Neural progenitor cell (in vitro differentiated cells): ENCODE results near the gene ADCY4. TPM values are rescaled to one million over a fixed set of nuclear protein-coding genes. Genes with fewer than 3 reads are reported as not detected.

Source experiments
- DNase-seq: peaks from one replicate; pipeline ENCODE4 v3.0.0-alpha.2; 2016; ENCODE audit warnings: low spot score
- H2AFZ ChIP-seq: fragments of 200-600 bp; sonication (generic); replicated peaks from 2 replicates; pipeline ENCODE4 v1.6.1; 2016; ENCODE audit warnings: antibody characterized with exemption
- H3F3A ChIP-seq: fragments of 200-600 bp; sonication (generic); 2 replicates; pipeline ENCODE4 v1.6.1; 2016; ENCODE audit warnings: antibody characterized with exemption, low read depth
- H3K27ac ChIP-seq: fragments of 200-600 bp; sonication (generic); 2 replicates; pipeline ENCODE4 v1.5.1; 2016; ENCODE audit warnings: mild to moderate bottlenecking
- H3K27me3 ChIP-seq: fragments of 200-600 bp; sonication (generic); 2 replicates; pipeline ENCODE4 v1.6.1; 2016; ENCODE audit warnings: mild to moderate bottlenecking, moderate library complexity
- H3K36me3 ChIP-seq: fragments of 200-600 bp; sonication (generic); 2 replicates; pipeline ENCODE4 v1.5.1; 2016
- H3K4me1 ChIP-seq: fragments of 200-600 bp; sonication (generic); 2 replicates; pipeline ENCODE4 v1.6.1; 2016; ENCODE audit warnings: mixed run types
- H3K4me2 ChIP-seq: fragments of 200-600 bp; sonication (generic); 2 replicates; pipeline ENCODE4 v1.6.1; 2016
- H3K4me3 ChIP-seq: fragments of 200-600 bp; sonication (generic); 2 replicates; pipeline ENCODE4 v1.5.1; 2016
- H3K79me2 ChIP-seq: fragments of 200-600 bp; sonication (generic); 2 replicates; pipeline ENCODE4 v1.6.1; 2016; ENCODE audit warnings: low read depth
- H3K9ac ChIP-seq: fragments of 200-600 bp; sonication (generic); 2 replicates; pipeline ENCODE4 v1.6.1; 2016
- H3K9me3 ChIP-seq: fragments of 200-600 bp; sonication (generic); 2 replicates; pipeline ENCODE4 v1.5.1; 2016; ENCODE audit warnings: low read depth
- H4K20me1 ChIP-seq: fragments of 200-600 bp; sonication (generic); 2 replicates; pipeline ENCODE4 v1.6.1; 2016; ENCODE audit warnings: low read depth
- H3K27ac Mint-ChIP-seq: 3 replicates; pipeline ENCODE4 v1.8.0; 2021; ENCODE audit warnings: mixed read lengths
- H3K27me3 Mint-ChIP-seq: 2 replicates; pipeline ENCODE4 v1.8.0; 2022; ENCODE audit warnings: low read depth, mild to moderate bottlenecking, inconsistent platforms, moderate library complexity, mixed read lengths; ENCODE audit not compliant: insufficient read depth
- H3K36me3 Mint-ChIP-seq: 3 replicates; pipeline ENCODE4 v1.8.0; 2021; ENCODE audit warnings: mixed read lengths
- H3K4me1 Mint-ChIP-seq: 3 replicates; pipeline ENCODE4 v1.8.0; 2021; ENCODE audit warnings: mixed read lengths
- H3K4me3 Mint-ChIP-seq: 3 replicates; pipeline ENCODE4 v1.8.0; 2021; ENCODE audit warnings: mild to moderate bottlenecking, moderate library complexity, mixed read lengths
- H3K9me3 Mint-ChIP-seq: 3 replicates; pipeline ENCODE4 v1.8.0; 2020; ENCODE audit warnings: mixed read lengths
- CTCF ChIP-seq: fragments of 200-600 bp; sonication (generic); IDR thresholded peaks from 2 replicates; pipeline ENCODE4 v1.5.1; 2017; ENCODE audit warnings: antibody characterized with exemption, mild to moderate bottlenecking
- EZH2 ChIP-seq: fragments of 200-600 bp; sonication (generic); IDR thresholded peaks from 2 replicates; pipeline ENCODE4 v1.6.1; 2017; ENCODE audit warnings: antibody characterized with exemption, mild to moderate bottlenecking, moderate library complexity
- EZH2phosphoT487 ChIP-seq: fragments of 200-600 bp; sonication (generic); IDR thresholded peaks from 2 replicates; pipeline ENCODE4 v1.6.1; 2017; ENCODE audit warnings: antibody characterized with exemption
- total RNA-seq: library from RNA; depleted of rRNA; stranded (reverse); fragments of >200 nt; gene quantifications from 2 replicates; pipeline ENCODE4 v1.2.3, GENCODE V29; 2015; ENCODE audit warnings: low replicate concordance

Gene ADCY4
- total RNA-seq, 1 donor from 2014 or later: not detected

GRCh38 chr14:24381363-24382063, 46.6 kb upstream of the ADCY4 start:
- no peaks in the 10 kb centered on the region for H3K9me3 ChIP-seq
- H3K4me3 Mint-ChIP-seq: no peak overlapping the region
- H3K4me1 Mint-ChIP-seq: peaks cover 7% of the 10 kb centered on the region
- H3K79me2 ChIP-seq: no peaks in the 10 kb centered on the region
- H3K27ac Mint-ChIP-seq: no peak overlapping the region
- no peak overlapping the region for H2AFZ ChIP-seq
- peaks cover 10% of the 10 kb centered on the region for H3K27me3 Mint-ChIP-seq
- H3K27ac ChIP-seq: no peak overlapping the region
- TF ChIP-seq EZH2phosphoT487: no peak
- no peak for TF ChIP-seq EZH2
- no peak for TF ChIP-seq CTCF
- no peaks in the 10 kb centered on the region for H3K36me3 ChIP-seq
- H3K4me1 ChIP-seq: peaks cover 16% of the 10 kb centered on the region
- H3K27me3 ChIP-seq: no peaks in the 10 kb centered on the region
- peaks cover 8% of the 10 kb centered on the region for H3K36me3 Mint-ChIP-seq
- H3K4me3 ChIP-seq: no peak overlapping the region
- no peaks in the 10 kb centered on the region for H4K20me1 ChIP-seq
- H3K9ac ChIP-seq: no peak overlapping the region
- no peak overlapping the region for H3K4me2 ChIP-seq
- H3F3A ChIP-seq: peaks cover 19% of the 10 kb centered on the region
- DNase-seq: no peak
- H3K9me3 Mint-ChIP-seq: no peaks in the 10 kb centered on the region

- H3K79me2 ChIP-seq: no peaks in the 10 kb centered on the region
- peaks cover 13% of the 10 kb centered on the region for H3K27me3 Mint-ChIP-seq
- H3K27ac ChIP-seq: peak overlapping the region; percentile 53
- DNase-seq: peak; percentile 48
- H3K9ac ChIP-seq: no peak overlapping the region
- peak overlapping the region; percentile 3 for H3K4me3 Mint-ChIP-seq
- peaks cover 12% of the 10 kb centered on the region for H3K36me3 Mint-ChIP-seq
- TF ChIP-seq EZH2: no peak
- TF ChIP-seq EZH2phosphoT487: no peak
- no peak for TF ChIP-seq CTCF
- H3K36me3 ChIP-seq: no peaks in the 10 kb centered on the region
- no peak overlapping the region for H2AFZ ChIP-seq
- no peaks in the 10 kb centered on the region for H3K9me3 Mint-ChIP-seq
- H3K9me3 ChIP-seq: no peaks in the 10 kb centered on the region
- H3K4me1 ChIP-seq: peaks cover 26% of the 10 kb centered on the region
- H3K4me3 ChIP-seq: no peak overlapping the region
- no peaks in the 10 kb centered on the region for H3K27me3 ChIP-seq
- peaks cover 19% of the 10 kb centered on the region for H3F3A ChIP-seq
- peaks cover 7% of the 10 kb centered on the region for H3K4me1 Mint-ChIP-seq
- no peaks in the 10 kb centered on the region for H4K20me1 ChIP-seq
- H3K4me2 ChIP-seq: peak overlapping the region; percentile 55
- H3K27ac Mint-ChIP-seq: peak overlapping the region; percentile 8
Observed at GRCh38 chr14:24379907-24380730, 45.2 kb upstream of the ADCY4 start.

- H3K27me3 ChIP-seq: no peaks in the 10 kb centered on the region
- Mint-ChIP-seq H3K36me3 (peaks cover 12% of the 10 kb centered on the region), H3K27me3 (peaks cover 13% of the 10 kb centered on the region), H3K4me1 (peaks cover 7% of the 10 kb centered on the region), H3K27ac (peak overlapping the region; percentile 27), H3K9me3 (no peaks in the 10 kb centered on the region), H3K4me3 (no peak overlapping the region)
- H2AFZ ChIP-seq: no peak overlapping the region
- H3K79me2 ChIP-seq: no peaks in the 10 kb centered on the region
- H3F3A ChIP-seq: peaks cover 19% of the 10 kb centered on the region
- no peak for TF ChIP-seq CTCF
- no peak for TF ChIP-seq EZH2
- no peak for TF ChIP-seq EZH2phosphoT487
- no peak overlapping the region for H3K4me3 ChIP-seq
- no peak overlapping the region for H3K27ac ChIP-seq
- DNase-seq: no peak
- H3K9me3 ChIP-seq: no peaks in the 10 kb centered on the region
- H3K36me3 ChIP-seq: no peaks in the 10 kb centered on the region
- no peak overlapping the region for H3K9ac ChIP-seq
- H3K4me2 ChIP-seq: no peak overlapping the region
- H3K4me1 ChIP-seq: peaks cover 26% of the 10 kb centered on the region
- H4K20me1 ChIP-seq: no peaks in the 10 kb centered on the region
Observed at GRCh38 chr14:24378981-24379906, 44.4 kb upstream of the ADCY4 start.
